ENCODE results near the gene MAB21L2. TPM values are rescaled to one million over a fixed set of nuclear protein-coding genes. Genes with fewer than 3 reads are reported as not detected.

The MAB21L2 gene
- total and polyA plus RNA-seq, 2 of the 8 experiments (the other 6 are each of a cell fraction or from before 2014, with no cell fraction given), result 0.03 TPM; not detected in 1

DNA sequence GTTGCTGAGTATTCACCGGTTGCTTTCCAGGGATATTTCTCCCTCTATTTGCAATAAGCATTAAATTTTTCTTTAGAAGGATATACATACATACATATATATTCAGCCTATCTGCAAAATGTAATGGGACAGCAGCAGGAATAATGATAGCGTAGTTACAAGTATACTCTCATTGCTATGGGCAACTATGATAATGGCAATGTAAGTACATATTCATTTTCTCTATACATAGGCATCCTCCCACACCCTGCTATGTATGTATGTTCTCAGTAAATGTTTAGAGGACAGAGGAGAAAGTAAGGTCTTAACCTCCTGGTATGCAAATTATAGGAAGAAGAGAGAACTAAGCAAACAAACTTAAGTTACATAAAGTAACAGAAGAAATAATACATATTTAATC is 19.7 kb upstream of the MAB21L2 start:
- Histone ChIP-seq H3K27ac (ENCODE audit: low read depth, low read length) (no peak overlapping the region), H4K5ac (ENCODE audit: insufficient read length, low read depth, low read length) (no peak overlapping the region), H3K23me2 (ENCODE audit: low read depth, low read length) (no peaks in the 10 kb centered on the region), H3K27me3 (replicated peaks in 1 of 4; ENCODE audit: control insufficient read depth in 3 of 4, extremely low read depth in 1 of 4, insufficient read depth in 3 of 4, low read length in 3 of 4) (no peaks in the 10 kb centered on the region), H3K18ac (ENCODE audit: extremely low read depth, low read length) (no peak overlapping the region), H3K14ac (ENCODE audit: insufficient read length) (no peak overlapping the region), H2BK12ac (ENCODE audit: low read depth, low read length) (no peak overlapping the region), H3K4me1 (replicated peaks in 1 of 4; ENCODE audit: control insufficient read depth in 3 of 4, insufficient read depth in 4 of 4, low read length in 3 of 4) (no peaks in the 10 kb centered on the region), H4K20me1 (replicated peaks in 1 of 2; ENCODE audit: control insufficient read depth in 1 of 2, insufficient read depth in 2 of 2, low read length in 2 of 2) (no peaks in the 10 kb centered on the region), H2BK15ac (ENCODE audit: low read length) (no peak overlapping the region), H2AK5ac (ENCODE audit: low read depth, low read length) (no peak overlapping the region), H3K4me2 (ENCODE audit: insufficient read depth in 1 of 2, low read depth in 2 of 2, low read length in 2 of 2) (no peak overlapping the region), H2BK120ac (replicated peaks; ENCODE audit: low read depth, low read length) (no peak overlapping the region), H3K56ac (replicated peaks; ENCODE audit: insufficient read length, low read depth, low read length) (no peak overlapping the region), H4K8ac (ENCODE audit: extremely low read depth, insufficient read depth, low read length) (no peak overlapping the region), H2AFZ (ENCODE audit: low read length) (no peak overlapping the region), H4K91ac (replicated peaks; ENCODE audit: insufficient read length, low read length) (no peak overlapping the region), H3K4me3 (ENCODE audit: extremely low read depth in 1 of 4, insufficient read depth in 2 of 4, low read depth in 3 of 4, low read length in 4 of 4) (no peak overlapping the region), H3K79me2 (ENCODE audit: control insufficient read depth in 1 of 2, insufficient read depth in 2 of 2, low read length in 2 of 2) (no peaks in the 10 kb centered on the region), H2BK5ac (ENCODE audit: low read depth, low read length) (no peak overlapping the region), H3K23ac (ENCODE audit: insufficient read length) (no peak overlapping the region), H3K36me3 (ENCODE audit: control insufficient read depth in 2 of 4, insufficient read depth in 4 of 4, low read length in 3 of 4) (no peaks in the 10 kb centered on the region), H2BK20ac (ENCODE audit: low read length) (no peak overlapping the region), H3K79me1 (ENCODE audit: low read depth, low read length) (no peaks in the 10 kb centered on the region), H3K9ac (replicated peaks in 1 of 4; ENCODE audit: extremely low read depth in 1 of 4, low read depth in 3 of 4, low read length in 3 of 4) (no peak overlapping the region), H3K9me3 (ENCODE audit: insufficient read depth in 2 of 2, low read depth in 1 of 2, low read length in 1 of 2) (peaks cover 3 to 4% of the 10 kb centered on the region in 2 experiments; a peak in 2 of 4 replicates), H3K4ac (replicated peaks; ENCODE audit: insufficient read length, low read depth, low read length) (no peak overlapping the region)
- POLR2A ChIA-PET (ENCODE audit: partially characterized antibody), result no interaction called here
- DNase-seq (ENCODE audit: low read depth in 1 of 2, low spot score in 2 of 2), result no peak
- FAIRE-seq, result no peak
- TF ChIP-seq, protein P1, sequence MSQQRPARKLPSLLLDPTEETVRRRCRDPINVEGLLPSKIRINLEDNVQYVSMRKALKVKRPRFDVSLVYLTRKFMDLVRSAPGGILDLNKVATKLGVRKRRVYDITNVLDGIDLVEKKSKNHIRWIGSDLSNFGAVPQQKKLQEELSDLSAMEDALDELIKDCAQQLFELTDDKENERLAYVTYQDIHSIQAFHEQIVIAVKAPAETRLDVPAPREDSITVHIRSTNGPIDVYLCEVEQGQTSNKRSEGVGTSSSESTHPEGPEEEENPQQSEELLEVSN (IDR thresholded peaks at IDR 0.05), result no peak
- TF ChIP-seq SIN3A (conservative IDR thresholded peaks at IDR 0.05 in 1 of 2, IDR thresholded peaks at IDR 0.05 in 1 of 2; ENCODE audit: low read depth in 1 of 2, low read length in 2 of 2) (no peak), CEBPB (IDR thresholded peaks at IDR 0.05; ENCODE audit: low read depth, low read length) (no peak), TAF1 (IDR thresholded peaks at IDR 0.05; ENCODE audit: low read depth, low read length) (no peak), CBX5 (IDR thresholded peaks at IDR 0.05; ENCODE audit: low read depth, low read length) (no peak), FOSL1 (IDR thresholded peaks at IDR 0.05; ENCODE audit: insufficient read depth, low read depth, low read length) (no peak), KDM5A (IDR thresholded peaks at IDR 0.05; ENCODE audit: low read length) (no peak), NRF1 (IDR thresholded peaks at IDR 0.05; ENCODE audit: low read depth, low read length) (no peak), RBBP5 (IDR thresholded peaks at IDR 0.05; ENCODE audit: borderline replicate concordance, low read depth, low read length) (no peak)
- TF ChIP-seq, protein P2, sequence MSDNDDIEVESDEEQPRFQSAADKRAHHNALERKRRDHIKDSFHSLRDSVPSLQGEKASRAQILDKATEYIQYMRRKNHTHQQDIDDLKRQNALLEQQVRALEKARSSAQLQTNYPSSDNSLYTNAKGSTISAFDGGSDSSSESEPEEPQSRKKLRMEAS (IDR thresholded peaks at IDR 0.05), result no peak
- TF ChIP-seq, protein P3, sequence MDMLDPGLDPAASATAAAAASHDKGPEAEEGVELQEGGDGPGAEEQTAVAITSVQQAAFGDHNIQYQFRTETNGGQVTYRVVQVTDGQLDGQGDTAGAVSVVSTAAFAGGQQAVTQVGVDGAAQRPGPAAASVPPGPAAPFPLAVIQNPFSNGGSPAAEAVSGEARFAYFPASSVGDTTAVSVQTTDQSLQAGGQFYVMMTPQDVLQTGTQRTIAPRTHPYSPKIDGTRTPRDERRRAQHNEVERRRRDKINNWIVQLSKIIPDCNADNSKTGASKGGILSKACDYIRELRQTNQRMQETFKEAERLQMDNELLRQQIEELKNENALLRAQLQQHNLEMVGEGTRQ (IDR thresholded peaks at IDR 0.05; ENCODE audit: low read length), result no peak
- CTCF ChIA-PET (ENCODE audit: partially characterized antibody), result no interaction called here
- WGBS, 2 experiments (ENCODE audit: extremely low coverage in 1 of 2, insufficient coverage in 1 of 2, insufficient read length in 1 of 2, insufficient replicate concordance in 2 of 2, low coverage in 1 of 2, low lambda C conversion rate in 2 of 2, missing lambda C conversion rate in 1 of 2), result 82% methylated on average over 2 of the region's 2 CpGs; no CpG with 5 or more reads in 1 of the 2 experiments
